NB4 (cell line): ENCODE measurements around the gene TNNI3K.

Source experiments
- DNase-seq: peaks from one replicate; pipeline ENCODE4 v3.0.0; 2010; ENCODE audit warnings: low read depth
- H3K4me3 ChIP-seq: one replicate; pipeline ENCODE4 v1.5.1; 2011; ENCODE audit warnings: mild to moderate bottlenecking, low read depth, low read length, moderate library complexity
- CTCF ChIP-seq: IDR thresholded peaks from one replicate; pipeline ENCODE4 v1.5.1; 2012; ENCODE audit warnings: low read depth, low read length
- MAX ChIP-seq: IDR thresholded peaks from 2 replicates; pipeline ENCODE4 v1.6.1; 2011; ENCODE audit warnings: low read depth, low read length
- MYC ChIP-seq: IDR thresholded peaks from 2 replicates; pipeline ENCODE4 v1.6.1; 2011; ENCODE audit warnings: low read depth, low read length
- POLR2A ChIP-seq: IDR thresholded peaks from 2 replicates; pipeline ENCODE4 v1.6.1; 2011; ENCODE audit warnings: mild to moderate bottlenecking; ENCODE audit not compliant: insufficient read length; ENCODE audit errors: extremely low read depth

The TNNI3K gene

GRCh38 chr1:74496669-74497068 is 261.5 kb downstream of the TNNI3K start:
- TF ChIP-seq POLR2A (no peak), MYC (no peak)
- no peak for DNase-seq

DNA sequence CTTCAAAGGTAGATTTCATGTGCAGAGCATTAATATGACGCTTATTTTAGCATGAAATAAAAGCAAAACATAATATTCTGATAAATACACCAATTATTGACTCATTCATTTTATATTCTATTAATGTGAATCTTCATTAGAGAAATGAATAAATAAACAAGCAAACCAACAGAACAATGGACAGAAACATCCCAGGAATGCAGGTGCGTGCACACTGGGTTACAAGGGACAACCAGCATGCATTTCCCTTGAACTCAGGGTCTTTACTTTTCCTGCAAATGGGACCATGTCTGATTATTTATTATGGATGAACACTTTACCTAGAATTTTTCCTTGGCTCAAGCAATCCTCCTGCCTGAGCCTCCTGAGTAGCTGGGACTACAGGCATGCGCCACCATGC is 263.7 kb downstream of the TNNI3K start:
- DNase-seq = no peak
- TF ChIP-seq CTCF (no peak), MAX (no peak), POLR2A (no peak), MYC (no peak)
- H3K4me3 ChIP-seq = no peak overlapping the region

More at GRCh38 chr1:74496669-74497068, 261.5 kb downstream of the TNNI3K start:
- no peak overlapping the region for H3K4me3 ChIP-seq

DNA sequence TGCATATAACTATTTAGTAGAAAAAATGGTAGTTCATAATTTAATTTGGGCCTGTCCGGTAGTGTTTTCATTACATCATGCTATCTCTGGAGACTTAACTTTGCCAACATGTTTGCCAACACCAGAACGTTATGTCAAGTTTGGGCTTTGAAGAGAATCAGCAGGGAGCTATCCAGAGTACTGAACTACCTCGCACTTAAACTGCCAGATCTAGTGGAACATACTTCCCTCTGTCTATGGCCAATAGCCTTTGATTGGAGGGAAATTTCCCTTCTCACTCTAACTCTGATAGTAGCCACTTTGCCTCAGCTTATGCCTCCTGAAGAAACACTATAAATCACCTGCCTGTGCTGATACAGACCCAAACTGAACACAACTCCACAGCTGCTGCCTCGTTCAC is 267.2 kb downstream of the TNNI3K start:
- TF ChIP-seq MYC (no peak), POLR2A (no peak)
- DNase-seq = peak; percentile 57
- no peak overlapping the region for H3K4me3 ChIP-seq

- DNase-seq = no peak
- TF ChIP-seq POLR2A = no peak
- TF ChIP-seq CTCF = no peak
- TF ChIP-seq MAX = no peak
- TF ChIP-seq MYC = no peak
- no peak overlapping the region for H3K4me3 ChIP-seq
Observed at GRCh38 chr1:74502858-74503257, 267.7 kb downstream of the TNNI3K start.

DNA sequence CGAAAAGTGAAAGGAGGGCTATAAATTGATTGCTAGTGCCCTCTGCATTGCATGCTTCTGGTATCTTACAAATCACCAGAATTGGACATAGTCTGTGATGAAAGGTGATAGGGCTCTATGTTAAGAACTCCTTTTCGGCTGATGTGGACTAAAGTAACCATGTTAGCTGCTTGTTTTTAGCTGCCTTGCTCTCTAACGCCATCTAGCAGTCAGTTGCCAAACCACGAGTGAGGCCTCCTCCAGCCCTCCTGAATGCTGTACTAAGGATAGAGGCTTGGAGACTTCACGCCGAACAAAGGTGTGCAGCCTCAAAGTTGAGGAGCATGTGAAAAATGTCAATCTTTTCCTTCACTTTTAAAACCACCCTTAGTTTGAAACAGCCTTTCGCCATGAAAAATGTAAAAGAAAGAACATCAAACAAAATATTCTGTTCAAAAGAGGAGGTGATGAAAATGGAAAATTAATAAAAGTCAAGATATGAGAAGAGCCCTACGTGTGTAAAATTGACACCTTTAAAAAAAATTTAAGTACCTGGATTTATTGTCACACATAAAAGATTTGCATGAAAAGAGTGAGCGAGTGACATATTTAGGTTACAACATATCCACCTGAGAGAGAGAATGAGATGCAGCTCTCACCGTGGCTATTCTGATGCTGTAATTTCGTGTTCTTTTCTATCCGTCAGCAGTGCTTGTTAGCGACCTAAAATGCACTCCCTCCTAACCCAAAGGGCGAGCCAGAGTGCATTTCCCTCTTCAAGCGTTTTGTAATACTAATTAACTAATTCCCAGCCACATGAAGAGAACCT is 269.1 kb downstream of the TNNI3K start:
- no peak overlapping the region for H3K4me3 ChIP-seq
- no peak for TF ChIP-seq MAX
- peak; percentile 86 for TF ChIP-seq CTCF
- TF ChIP-seq MYC = no peak
- peak; percentile 53 for DNase-seq

DNA sequence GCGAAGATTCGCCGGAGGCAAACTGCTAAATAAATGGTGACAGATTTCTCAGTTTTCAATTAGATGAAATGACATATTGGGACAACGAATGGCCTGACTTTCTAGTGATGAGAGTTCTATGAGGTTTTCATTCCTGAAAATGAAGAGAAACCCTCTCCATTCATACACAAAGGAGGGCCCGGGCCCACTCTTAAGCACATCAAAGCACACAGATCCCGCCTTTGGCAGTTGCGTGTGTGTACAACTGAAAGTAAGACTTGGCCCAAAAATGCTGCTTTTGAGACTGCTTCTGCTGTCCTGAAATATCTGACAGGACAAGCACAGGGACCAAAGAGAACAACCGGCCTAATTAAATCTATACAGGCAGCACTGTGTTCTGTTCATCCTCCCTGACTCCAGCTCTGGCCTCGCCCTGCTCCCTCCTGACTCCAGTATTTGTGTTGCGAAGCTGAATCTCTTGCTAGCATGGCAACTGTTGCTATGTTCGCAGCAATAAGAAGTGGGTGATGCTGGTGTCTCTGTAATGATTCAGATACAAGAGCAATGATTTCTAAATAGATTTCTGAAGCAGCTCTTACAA is 269.8 kb downstream of the TNNI3K start:
- DNase-seq = no peak
- TF ChIP-seq CTCF = no peak
- no peak for TF ChIP-seq POLR2A
- TF ChIP-seq MAX = no peak
- no peak for TF ChIP-seq MYC
- no peak overlapping the region for H3K4me3 ChIP-seq
